GM19463 (cell line): ENCODE data around the gene TUT7.
"Not testable (repeated sequence)": the region's sequence is repeated elsewhere in the genome, so short reads cannot be mapped to it uniquely, and the experiment has no call there.

Source experiments
- ATAC-seq: cut with Tn5 transposase; IDR thresholded peaks from one replicate; pipeline ENCODE4 v1.9.1; 2021; ENCODE audit warnings: mild to moderate bottlenecking, moderate library complexity; ENCODE audit not compliant: unreplicated experiment

Gene TUT7

GRCh38 chr9:86303316-86303975 is 50.8 kb downstream of the TUT7 start:
- ATAC-seq, result no peak

GRCh38 chr9:86301686-86302085 is 52.5 kb downstream of the TUT7 start:
- ATAC-seq, result no peak

DNA sequence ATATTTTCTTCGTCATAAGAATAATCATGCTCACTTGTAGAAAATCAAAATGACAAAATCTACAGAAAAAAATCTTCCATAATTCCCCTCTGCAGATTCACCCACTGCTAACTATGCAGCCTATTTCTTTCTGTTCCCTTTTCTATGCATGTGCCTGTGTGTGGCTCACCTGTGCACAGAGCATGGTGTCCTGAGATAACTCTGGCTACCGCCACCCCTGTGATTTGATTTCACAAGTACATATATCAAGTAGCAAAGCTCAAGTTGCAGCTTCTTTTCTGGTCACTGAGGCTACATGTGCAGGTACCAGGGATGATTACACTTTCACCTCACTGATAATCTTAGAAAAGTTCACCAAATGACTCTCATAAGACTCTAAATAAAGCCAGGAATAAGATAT is 53.5 kb downstream of the TUT7 start:
- no peak for ATAC-seq

- ATAC-seq, result no peak
Observed at GRCh38 chr9:86298873-86299272, 55.3 kb downstream of the TUT7 start.

GRCh38 chr9:86290341-86290740 is 63.9 kb downstream of the TUT7 start:
- not testable (repeated sequence) for ATAC-seq

DNA sequence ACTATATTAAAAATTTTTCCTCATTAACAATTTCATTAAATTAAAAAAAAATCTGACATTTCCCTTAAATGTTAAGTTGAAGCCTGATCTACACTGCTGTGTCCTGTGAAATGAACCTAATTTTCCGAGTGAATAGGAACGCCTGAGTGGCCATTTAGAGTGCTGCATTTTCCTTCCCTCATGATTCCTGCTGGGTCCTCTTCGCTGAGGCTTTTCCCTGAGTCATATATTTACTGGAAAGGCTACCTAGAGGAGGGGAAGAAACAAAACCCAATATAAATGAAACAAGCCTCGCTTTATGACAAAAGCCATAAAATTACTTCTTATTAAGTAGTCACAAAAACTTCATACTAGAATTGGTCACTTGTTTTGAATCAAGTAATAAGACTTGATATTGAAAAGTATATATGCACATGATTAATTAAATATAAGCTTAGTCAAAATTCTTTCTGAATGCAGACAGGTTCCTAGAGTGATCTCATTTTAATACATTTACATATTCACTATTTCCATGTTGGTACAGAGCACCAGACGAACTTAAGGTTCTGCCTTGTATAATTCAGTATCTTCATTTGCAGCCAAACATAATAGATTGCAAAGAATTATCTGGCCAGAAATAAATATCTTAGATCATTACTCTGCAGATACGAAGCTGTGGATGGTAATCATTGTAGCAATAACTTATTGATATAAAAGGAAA is 65.6 kb downstream of the TUT7 start:
- no peak for ATAC-seq

GRCh38 chr9:86287013-86287412 is 67.2 kb downstream of the TUT7 start:
- no peak for ATAC-seq

DNA sequence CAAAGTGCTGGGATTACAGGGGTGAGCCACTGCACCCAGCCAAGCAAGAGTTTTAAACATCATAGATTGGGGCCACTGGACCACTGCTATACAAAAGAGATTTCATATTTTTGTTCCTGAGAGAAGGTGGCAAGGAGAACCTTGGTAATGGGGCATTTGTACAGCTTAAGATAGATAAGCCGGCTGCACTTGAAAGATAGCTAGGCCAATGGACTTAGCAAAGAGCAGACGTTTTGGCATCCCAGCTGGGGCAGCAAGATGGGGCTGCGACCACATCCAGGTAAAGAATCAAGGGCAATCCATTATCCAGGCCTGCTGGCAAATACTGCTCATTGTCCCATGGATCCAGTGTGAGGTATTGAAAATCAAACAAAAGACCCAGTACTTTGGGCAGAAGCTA is 67.9 kb downstream of the TUT7 start:
- ATAC-seq, result no peak

GRCh38 chr9:86285261-86285660 is 68.9 kb downstream of the TUT7 start:
- no peak for ATAC-seq

DNA sequence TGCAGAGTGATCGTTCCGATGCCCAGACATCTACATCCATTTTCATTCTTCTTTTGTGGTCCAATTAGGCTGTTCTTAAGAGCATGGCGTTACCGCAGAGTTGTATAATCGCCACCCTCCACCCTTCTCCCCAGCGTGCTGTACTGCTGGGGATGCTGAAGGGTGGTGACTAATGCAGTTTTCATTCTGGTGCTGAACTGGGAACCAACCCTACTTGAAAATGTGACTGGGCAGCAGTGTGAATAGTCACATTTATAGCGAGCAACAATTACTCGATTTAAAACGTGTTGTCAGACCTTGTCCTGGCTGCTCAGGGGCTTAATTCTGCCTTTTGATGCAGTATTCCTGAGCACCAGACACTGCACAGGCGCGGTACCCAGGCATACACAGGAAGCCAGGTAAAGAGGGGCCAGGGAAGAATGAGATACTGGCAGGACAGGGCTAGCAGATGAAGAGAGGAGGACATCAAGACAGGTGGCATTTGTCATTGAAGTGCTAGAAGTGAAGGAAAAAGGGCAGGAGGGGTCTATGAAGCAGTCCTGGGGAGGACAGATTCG is 71.2 kb downstream of the TUT7 start:
- ATAC-seq, result peak; percentile 6

DNA sequence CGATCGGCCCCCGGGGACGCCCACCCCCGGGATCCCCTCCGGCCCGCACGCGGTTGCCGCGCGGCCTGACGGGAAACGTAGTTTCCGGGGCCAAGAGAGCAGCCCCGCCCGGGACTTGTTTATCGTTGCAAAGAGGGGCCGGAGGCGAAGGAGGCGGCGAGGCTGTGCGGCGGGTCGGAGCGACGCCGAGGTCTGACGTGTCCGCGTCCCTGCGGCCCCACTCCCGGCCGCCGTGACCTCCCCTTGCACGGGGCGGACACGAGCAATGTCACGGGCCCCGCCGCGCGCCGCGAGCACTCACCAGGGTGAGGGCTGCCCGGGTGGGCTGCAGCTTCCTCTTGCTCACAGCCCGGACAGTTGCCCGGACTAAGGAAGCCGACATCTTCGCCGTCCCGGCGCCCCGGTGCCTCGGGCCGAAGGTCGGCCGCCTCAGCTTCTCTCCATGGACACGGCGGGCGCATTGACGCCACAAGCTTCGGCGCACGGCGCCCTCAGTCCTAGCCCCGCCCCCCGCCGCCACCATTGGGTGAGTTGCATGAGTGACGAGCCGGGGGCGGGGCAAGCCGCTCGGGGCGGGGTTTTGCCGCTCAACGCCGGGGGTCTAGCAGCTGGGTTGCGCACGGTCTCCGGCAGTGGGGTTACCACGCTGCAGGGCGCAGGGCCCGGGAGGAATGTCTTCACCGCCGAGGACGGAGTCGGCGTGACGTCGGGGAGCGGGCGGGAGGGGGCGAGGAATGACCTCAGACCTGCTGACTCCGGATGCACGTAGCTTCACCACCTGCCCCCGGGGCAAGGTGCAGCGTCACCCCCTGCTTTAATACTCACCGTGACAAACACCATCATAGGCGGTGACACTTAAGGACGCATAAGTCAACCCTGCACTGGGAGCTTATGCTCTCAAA is 71.9 kb downstream of the TUT7 start, which contains the start of gene ISCA1:
Gene ISCA1 (minus strand): TSS at position 462 of the 902 bp plus-strand sequence. CDS start 80 bp downstream, at position 382.
- peak; percentile 81 for ATAC-seq

DNA sequence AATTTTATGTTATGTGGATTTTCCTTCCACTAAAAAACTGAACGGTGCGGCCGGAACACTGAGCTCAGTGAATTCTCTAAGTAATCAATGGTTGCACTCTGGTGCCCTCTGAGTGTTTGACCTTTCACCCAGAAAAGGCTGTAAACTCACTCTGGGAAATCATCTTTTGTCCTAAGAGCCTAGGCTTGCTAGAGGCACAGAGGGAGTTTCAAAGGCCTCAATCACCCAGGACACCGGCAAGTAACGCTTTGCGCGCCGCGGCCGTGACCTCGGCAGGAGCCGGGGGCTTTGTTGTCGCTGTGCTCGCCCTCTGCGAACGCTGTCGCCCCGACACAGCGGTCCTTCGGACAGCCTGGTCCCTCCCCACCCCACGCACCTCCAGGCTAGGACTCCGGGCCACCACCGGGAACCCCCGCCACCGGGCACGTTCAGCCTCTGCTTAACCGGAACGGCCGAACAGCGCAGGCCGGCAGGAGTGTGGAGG is 72.6 kb downstream of the TUT7 start:
- peak; percentile 26 for ATAC-seq

- ATAC-seq, result no peak
Observed at GRCh38 chr9:86280580-86280979, 73.6 kb downstream of the TUT7 start.

GRCh38 chr9:86279839-86280238 is 74.4 kb downstream of the TUT7 start:
- no peak for ATAC-seq

DNA sequence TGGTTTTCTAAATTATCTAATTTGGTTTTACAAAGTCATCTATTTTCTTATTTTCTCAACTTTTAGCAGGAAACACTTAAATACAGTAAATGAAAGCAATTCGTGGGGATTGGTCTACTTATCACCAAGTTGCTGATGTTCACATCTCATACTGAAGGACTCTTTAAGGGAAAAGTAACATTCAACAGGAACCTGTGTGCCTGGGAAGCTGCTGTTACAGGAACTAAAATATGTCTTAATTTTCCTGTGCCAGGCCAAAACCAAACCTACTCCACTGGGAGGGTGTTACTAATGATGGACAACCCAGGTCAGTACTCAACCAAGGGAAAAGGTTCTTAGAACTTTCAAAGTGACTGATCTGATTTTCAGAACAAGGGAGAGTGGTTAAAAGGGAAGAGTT is 77.1 kb downstream of the TUT7 start:
- no peak for ATAC-seq

DNA sequence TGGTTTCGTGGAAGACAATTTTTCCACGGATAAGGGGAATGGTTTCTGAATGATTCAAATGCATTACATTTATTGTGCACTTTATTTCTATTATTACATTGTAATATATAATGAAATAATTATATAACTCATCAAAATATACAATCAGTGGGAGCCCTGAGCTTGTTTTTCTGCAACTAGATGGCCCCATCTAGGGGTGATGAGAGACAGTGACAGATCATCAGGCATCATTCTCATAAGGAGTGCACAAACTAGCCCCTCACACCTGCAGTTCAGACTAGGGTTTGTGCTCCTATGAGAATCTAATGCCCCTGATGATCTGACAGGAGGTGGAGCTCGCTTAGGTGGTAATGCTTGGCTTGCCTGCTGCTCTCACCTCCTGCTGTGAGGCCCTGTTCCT is 78.2 kb downstream of the TUT7 start:
- ATAC-seq, result no peak

GRCh38 chr9:86274821-86275643 is 79.2 kb downstream of the TUT7 start:
- ATAC-seq, result no peak

- no peak for ATAC-seq
Observed at GRCh38 chr9:86272221-86272620, 82.0 kb downstream of the TUT7 start.

- ATAC-seq, result no peak
Observed at GRCh38 chr9:86263876-86264275, 90.3 kb downstream of the TUT7 start.

- no peak for ATAC-seq
Observed at GRCh38 chr9:86262492-86262891, 91.7 kb downstream of the TUT7 start.
